ENCODE data around the gene CNGA3. TPM values are rescaled to one million over a fixed set of nuclear protein-coding genes. Genes with fewer than 3 reads are reported as not detected.
"Not testable (repeated sequence)": the region's sequence is repeated elsewhere in the genome, so short reads cannot be mapped to it uniquely, and the experiment has no call there.

Gene CNGA3
- total and polyA plus RNA-seq, 2 donors (not counting 1 experiment from before 2014, with no cell fraction given): under 0.01 TPM; not detected in 1

- no peaks in the 10 kb centered on the region for H3K27me3 ChIP-seq (ENCODE audit: control insufficient read depth, insufficient read depth, low read length)
- H3K9me3 ChIP-seq (ENCODE audit: control insufficient read depth, insufficient read depth, low read depth, low read length): no peaks in the 10 kb centered on the region
- H3K4me2 ChIP-seq (ENCODE audit: extremely low read depth, insufficient read depth, low read length): no peak overlapping the region
- no peaks in the 10 kb centered on the region for H3K36me3 ChIP-seq (ENCODE audit: control insufficient read depth, insufficient read depth, low read length)
- H3K27ac ChIP-seq (ENCODE audit: insufficient read depth, low read length): no peak overlapping the region
- TF ChIP-seq EZH2 (IDR thresholded peaks at IDR 0.05; ENCODE audit: low read length, missing control alignments): no peak
- no peak for TF ChIP-seq CTCF (conservative IDR thresholded peaks at IDR 0.05 in 1 of 2, IDR thresholded peaks at IDR 0.05 in 1 of 2; ENCODE audit: low read depth in 1 of 2, low read length in 2 of 2)
- H3K4me3 ChIP-seq (replicated peaks in 1 of 4; ENCODE audit: control extremely low read depth in 1 of 4, insufficient read depth in 1 of 4, low read depth in 3 of 4, low read length in 4 of 4): no peak overlapping the region
- no peak overlapping the region for H2AFZ ChIP-seq (ENCODE audit: low read length)
- no peaks in the 10 kb centered on the region for H3K79me2 ChIP-seq (ENCODE audit: control insufficient read depth, insufficient read depth, low read length)
- DNase-seq (ENCODE audit: low read depth in 2 of 2): no peak
- no peaks in the 10 kb centered on the region for H3K4me1 ChIP-seq (ENCODE audit: control insufficient read depth, extremely low read depth, insufficient read depth, low read length)
- H4K20me1 ChIP-seq (ENCODE audit: control insufficient read depth, extremely low read depth, insufficient read depth, low read length): no peaks in the 10 kb centered on the region
- no peak overlapping the region for H3K9ac ChIP-seq (ENCODE audit: insufficient read depth, low read length)
These were observed 87.2 kb downstream of the CNGA3 start for GRCh38 chr2:98433363-98433964.

- Histone ChIP-seq H3K27ac (ENCODE audit: insufficient read depth, low read length) (no peak overlapping the region), H3K4me2 (ENCODE audit: extremely low read depth, insufficient read depth, low read length) (no peak overlapping the region), H3K4me3 (replicated peaks in 1 of 4; ENCODE audit: control extremely low read depth in 1 of 4, insufficient read depth in 1 of 4, low read depth in 3 of 4, low read length in 4 of 4) (no peak overlapping the region), H4K20me1 (ENCODE audit: control insufficient read depth, extremely low read depth, insufficient read depth, low read length) (no peaks in the 10 kb centered on the region), H3K27me3 (ENCODE audit: control insufficient read depth, insufficient read depth, low read length) (no peaks in the 10 kb centered on the region), H3K4me1 (ENCODE audit: control insufficient read depth, extremely low read depth, insufficient read depth, low read length) (no peaks in the 10 kb centered on the region), H3K79me2 (ENCODE audit: control insufficient read depth, insufficient read depth, low read length) (no peaks in the 10 kb centered on the region), H3K9me3 (ENCODE audit: control insufficient read depth, insufficient read depth, low read depth, low read length) (no peaks in the 10 kb centered on the region), H3K9ac (ENCODE audit: insufficient read depth, low read length) (no peak overlapping the region), H3K36me3 (ENCODE audit: control insufficient read depth, insufficient read depth, low read length) (no peaks in the 10 kb centered on the region), H2AFZ (ENCODE audit: low read length) (no peak overlapping the region)
- no peak for TF ChIP-seq EZH2 (IDR thresholded peaks at IDR 0.05; ENCODE audit: low read length, missing control alignments)
- no peak for TF ChIP-seq CTCF (conservative IDR thresholded peaks at IDR 0.05 in 1 of 2, IDR thresholded peaks at IDR 0.05 in 1 of 2; ENCODE audit: low read depth in 1 of 2, low read length in 2 of 2)
- no peak for DNase-seq (ENCODE audit: low read depth in 2 of 2)
These were observed 88.2 kb downstream of the CNGA3 start for GRCh38 chr2:98434492-98434891.

- H3K9ac ChIP-seq (ENCODE audit: insufficient read depth, low read length); H3K4me1 ChIP-seq (ENCODE audit: control insufficient read depth, extremely low read depth, insufficient read depth, low read length); H3K27ac ChIP-seq (ENCODE audit: insufficient read depth, low read length); H2AFZ ChIP-seq (ENCODE audit: low read length); H3K4me2 ChIP-seq (ENCODE audit: extremely low read depth, insufficient read depth, low read length); DNase-seq (ENCODE audit: low read depth in 2 of 2); H3K9me3 ChIP-seq (ENCODE audit: control insufficient read depth, insufficient read depth, low read depth, low read length); H3K4me3 ChIP-seq (replicated peaks in 1 of 4; ENCODE audit: control extremely low read depth in 1 of 4, insufficient read depth in 1 of 4, low read depth in 3 of 4, low read length in 4 of 4); H4K20me1 ChIP-seq (ENCODE audit: control insufficient read depth, extremely low read depth, insufficient read depth, low read length); H3K36me3 ChIP-seq (ENCODE audit: control insufficient read depth, insufficient read depth, low read length); H3K79me2 ChIP-seq (ENCODE audit: control insufficient read depth, insufficient read depth, low read length); H3K27me3 ChIP-seq (ENCODE audit: control insufficient read depth, insufficient read depth, low read length): not testable (repeated sequence)
These were observed 89.4 kb downstream of the CNGA3 start for GRCh38 chr2:98435670-98436069.

Measured in fibroblast of lung (primary cell).